Measurements from ENCODE around the gene ZBBX.
"Not testable (repeated sequence)": the region's sequence is repeated elsewhere in the genome, so short reads cannot be mapped to it uniquely, and the experiment has no call there.

Gene ZBBX

DNA sequence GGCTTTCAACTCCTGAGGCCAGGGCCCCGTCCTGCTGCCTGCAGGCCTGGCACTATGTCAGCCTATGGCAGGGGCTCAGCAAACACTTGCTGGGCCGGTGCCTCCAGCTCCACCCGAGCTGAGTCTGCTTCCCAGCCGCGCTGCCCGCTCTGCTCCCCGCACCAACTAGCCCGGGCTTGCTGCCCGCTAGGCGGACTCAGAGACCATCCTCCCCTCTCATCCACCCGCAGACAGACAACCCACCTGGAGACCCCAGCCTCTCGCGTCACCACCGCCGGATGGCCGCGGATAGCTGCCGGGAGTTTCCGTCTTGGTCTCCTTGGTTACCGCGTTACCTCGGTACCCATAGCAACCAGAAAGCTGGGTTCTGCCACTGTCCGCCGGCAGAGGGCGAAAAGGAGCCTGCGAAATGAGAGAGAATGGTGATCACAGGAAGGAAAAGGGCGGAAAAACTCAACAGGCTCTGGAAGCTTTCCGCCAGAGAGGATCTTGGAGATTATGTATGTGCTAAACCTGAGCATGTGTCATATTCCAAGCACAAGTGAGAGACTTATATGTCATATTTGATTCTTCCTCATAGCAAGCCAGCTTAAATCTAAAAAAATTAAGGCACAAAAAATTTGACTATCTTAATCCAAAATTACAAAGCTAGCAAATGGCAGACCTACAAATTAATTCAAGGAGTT, at the start of gene ZBBX:
Gene ZBBX (minus strand): TSS at position 294 of the 686 bp plus-strand sequence. CDS start 7,396 bp downstream, outside the sequence.
- peak; percentile 75 for DNase-seq

GRCh38 chr3:167426962-167427361, 46.9 kb upstream of the ZBBX start:
- DNase-seq = not testable (repeated sequence)

GRCh38 chr3:167422396-167422795, 42.3 kb upstream of the ZBBX start:
- not testable (repeated sequence) for DNase-seq

GRCh38 chr3:167409611-167410010, 29.5 kb upstream of the ZBBX start:
- DNase-seq = no peak

- DNase-seq = peak; percentile 43
Observed at GRCh38 chr3:167406876-167407492, 26.9 kb upstream of the ZBBX start.

- DNase-seq = no peak
Observed at GRCh38 chr3:167397826-167398225, 17.7 kb upstream of the ZBBX start.

DNA sequence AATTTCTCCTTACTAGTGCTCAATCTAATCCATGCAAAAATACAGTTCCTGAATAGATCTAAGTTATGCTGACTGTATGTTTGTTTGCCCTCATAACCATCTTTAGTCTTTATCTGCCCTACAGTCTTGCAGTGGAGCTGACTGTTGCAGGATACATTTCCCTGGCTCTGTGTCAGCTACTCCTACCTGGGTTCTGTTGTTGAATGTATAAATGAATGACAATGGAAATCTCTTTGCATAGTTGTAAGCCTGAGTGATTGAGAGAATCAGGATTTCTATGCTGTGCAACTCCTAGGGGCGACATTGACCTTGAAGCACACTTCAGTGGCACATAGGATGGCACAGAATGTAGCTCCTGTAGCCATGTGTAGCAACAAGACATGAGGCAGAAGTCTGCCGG, 16.0 kb upstream of the ZBBX start:
- no peak for DNase-seq

GRCh38 chr3:167394003-167394402, 13.9 kb upstream of the ZBBX start:
- peak; percentile 2 for DNase-seq

- DNase-seq = no peak
Observed at GRCh38 chr3:167382155-167382554, 2.1 kb upstream of the ZBBX start.

GRCh38 chr3:167375478-167375877, 4.6 kb downstream of the ZBBX start:
- no peak for DNase-seq

DNA sequence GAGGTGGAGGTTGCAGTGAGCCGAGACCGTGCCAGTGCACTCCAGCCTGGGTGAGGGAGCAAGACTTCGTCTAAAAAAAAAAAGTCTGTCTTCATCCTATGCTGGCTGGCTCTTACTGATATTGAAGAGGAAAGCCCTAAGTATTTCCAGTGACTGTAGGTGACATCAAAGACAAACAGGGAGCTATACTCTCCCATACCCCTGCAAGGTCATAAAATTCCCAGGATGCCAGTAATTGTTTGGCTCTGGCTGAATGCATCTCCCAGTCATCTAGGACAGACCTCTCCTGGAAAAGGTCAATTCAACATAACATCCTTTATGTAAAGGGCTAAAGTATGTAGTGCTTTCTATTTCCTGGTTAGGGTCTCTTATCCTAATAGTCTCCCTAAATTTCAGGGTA, 8.0 kb downstream of the ZBBX start:
- DNase-seq = no peak

DNA sequence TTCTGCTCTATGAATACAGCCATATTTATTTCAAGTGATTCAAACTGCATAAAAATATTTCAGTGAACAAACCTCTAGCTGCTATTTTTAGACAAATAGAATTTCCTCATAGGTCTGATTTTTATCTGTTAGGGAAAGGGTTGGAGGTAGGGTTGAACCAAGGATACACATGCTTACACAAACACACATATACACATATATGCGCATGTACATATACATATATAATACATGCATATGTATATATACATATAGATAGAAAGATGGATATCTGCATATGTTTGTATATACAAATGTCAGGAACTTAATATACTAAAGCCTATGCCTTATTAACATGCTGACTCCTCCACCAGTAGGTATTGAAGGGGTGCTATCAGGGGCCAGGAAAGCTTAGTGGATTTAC, 18.1 kb downstream of the ZBBX start:
- no peak for DNase-seq

- no peak for DNase-seq
Observed at GRCh38 chr3:167361306-167361705, 18.8 kb downstream of the ZBBX start.

- DNase-seq = no peak
Observed at GRCh38 chr3:167355446-167355845, 24.7 kb downstream of the ZBBX start.

- no peak for DNase-seq
Observed at GRCh38 chr3:167354751-167355150, 25.3 kb downstream of the ZBBX start.

- no peak for DNase-seq
Observed at GRCh38 chr3:167350245-167350862, 29.7 kb downstream of the ZBBX start.

GRCh38 chr3:167346171-167346570, 33.9 kb downstream of the ZBBX start:
- DNase-seq = peak; percentile 5

GRCh38 chr3:167330993-167331785, 48.9 kb downstream of the ZBBX start:
- DNase-seq = no peak

DNA sequence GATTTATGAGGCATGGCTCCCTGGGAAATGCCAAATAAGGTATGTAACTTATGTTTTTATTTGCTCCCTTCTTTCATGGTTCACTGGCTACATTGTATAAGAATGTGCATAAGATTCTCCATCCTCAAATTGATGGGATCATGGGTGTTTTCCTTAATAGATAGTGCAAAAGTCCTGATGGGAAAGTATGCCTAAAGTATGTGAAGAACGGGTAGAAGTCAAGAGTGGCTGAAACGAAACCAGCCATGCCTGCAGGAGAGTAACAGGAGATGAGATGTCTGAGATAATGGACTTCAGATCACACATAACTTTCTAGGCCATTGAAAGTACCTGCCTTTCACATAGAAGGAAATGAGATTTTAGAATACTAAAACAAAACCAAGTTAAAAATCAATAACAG, 56.5 kb downstream of the ZBBX start:
- no peak for DNase-seq

DNA sequence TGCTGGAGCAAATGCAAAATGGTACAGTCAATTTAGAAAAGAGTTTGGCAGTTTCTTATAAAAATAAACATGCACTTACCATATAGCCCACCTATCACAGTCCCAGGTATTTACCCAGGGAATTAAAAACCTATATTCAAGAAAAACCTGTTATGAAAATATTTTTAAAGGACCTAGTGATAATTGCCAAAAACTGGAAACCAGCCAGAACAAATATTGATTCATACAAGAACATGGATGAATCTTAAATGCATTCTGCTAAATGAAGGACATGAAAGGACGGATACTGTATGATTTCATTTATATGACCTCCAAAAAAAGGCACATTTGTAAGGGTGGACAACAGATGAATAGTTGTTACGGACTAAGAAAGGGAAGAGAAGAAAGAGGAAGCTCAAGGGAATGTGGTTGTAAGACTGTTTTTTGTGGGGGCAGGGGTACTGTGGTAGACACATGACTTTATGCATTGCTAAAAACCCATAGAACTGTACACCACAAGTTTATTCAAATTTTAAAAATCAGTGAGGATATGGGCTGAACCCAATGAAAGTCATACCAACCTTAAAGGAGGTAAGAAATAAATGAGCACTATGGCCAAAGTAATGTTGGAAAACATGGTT, 61.0 kb downstream of the ZBBX start:
- DNase-seq = peak; percentile 8

DNA sequence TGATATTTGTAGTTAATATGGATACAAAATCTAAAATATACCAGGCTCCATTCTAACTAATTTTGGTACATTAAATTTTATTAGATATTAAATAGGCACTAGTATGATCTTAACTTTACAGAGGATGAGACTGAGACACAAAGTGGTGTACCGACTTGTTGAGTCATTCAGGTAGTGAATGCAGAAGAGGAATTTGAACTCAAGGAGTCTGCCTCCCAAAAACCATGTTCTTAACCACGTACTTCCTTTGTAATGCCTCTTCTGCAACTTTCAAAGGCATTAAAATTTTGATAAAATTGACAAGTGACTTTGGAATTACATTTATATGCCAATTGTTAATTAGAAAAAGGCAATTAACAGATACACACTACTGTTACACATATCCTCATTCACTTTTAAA, 61.8 kb downstream of the ZBBX start:
- no peak for DNase-seq

GRCh38 chr3:167306319-167306718, 73.8 kb downstream of the ZBBX start:
- no peak for DNase-seq

GRCh38 chr3:167305340-167305890, 74.7 kb downstream of the ZBBX start:
- DNase-seq = no peak

Data from NCI-H446 treated with DMSO at 0.1 percent for 48 hours (cell line).